GDM1 (cell line): ENCODE data around the gene DDX18.
"Not testable (repeated sequence)": the region's sequence is repeated elsewhere in the genome, so short reads cannot be mapped to it uniquely, and the experiment has no call there.

Experiments used
- DNase-seq: peaks from one replicate; lab custom pipeline; 2025; lab: John Stamatoyannopoulos, UW

DDX18 gene

DNA sequence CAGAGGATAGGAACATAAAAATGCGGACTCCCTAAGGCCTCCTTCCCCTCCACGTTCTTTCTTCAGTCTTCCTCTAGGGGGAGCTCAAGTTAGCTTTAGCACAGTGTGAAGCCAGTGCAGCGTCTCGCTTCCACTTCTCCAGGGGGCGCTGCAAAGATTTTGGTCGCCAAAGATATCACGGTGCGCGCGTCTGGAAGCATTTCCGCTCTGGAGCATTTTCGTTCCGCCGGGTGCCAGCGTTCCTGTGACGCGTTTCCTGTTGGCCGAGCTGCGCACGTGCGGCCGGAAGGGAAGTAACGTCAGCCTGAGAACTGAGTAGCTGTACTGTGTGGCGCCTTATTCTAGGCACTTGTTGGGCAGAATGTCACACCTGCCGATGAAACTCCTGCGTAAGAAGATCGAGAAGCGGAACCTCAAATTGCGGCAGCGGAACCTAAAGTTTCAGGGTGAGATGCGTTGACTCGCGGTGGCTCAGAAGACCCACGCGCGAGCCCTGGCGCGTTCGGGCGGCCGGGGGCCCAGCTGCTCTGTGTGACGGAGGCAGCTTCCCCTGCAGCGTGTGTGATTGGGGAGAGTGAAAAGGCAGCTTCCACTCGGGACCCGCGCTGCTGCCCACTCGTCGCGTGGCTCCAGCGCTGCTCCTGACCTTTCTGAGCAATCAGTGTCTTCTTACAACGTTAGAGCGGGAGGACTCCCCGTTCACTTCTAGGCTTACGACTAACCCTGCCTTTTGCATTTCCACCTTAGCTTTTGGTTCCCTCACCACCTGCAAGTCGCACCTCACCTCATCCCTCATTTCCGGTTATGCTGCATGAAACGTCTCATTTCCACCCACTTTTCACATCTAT lies at the start of gene DDX18:
TSS of gene DDX18 (plus strand) at position 275 of the 848 bp plus-strand sequence. CDS start at position 362, 87 bp downstream.
- DNase-seq, result peak; percentile 94

- no peak for DNase-seq
These were observed 43.8 kb upstream of the DDX18 start for GRCh38 chr2:117770730-117771129.

GRCh38 chr2:117771969-117772630 lies 42.4 kb upstream of the DDX18 start:
- no peak for DNase-seq

DNA sequence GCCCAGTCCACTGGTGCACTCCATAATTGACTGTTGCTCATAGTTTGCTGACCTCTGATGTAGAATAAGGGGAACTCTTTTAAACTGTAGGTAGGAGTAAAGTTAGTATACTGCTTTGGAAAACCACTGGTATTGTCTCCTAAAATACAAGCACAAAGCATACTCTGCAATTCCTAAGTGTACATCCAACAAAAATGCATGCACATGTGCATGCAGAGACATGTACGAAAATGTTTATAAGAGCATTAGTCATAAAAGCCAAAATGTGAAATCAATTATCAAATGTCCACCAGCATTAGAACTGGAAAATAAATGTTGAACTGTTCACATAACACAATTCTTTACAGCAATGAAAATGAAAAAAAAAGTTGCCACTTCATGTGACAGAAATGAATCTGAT lies 39.8 kb upstream of the DDX18 start:
- no peak for DNase-seq

GRCh38 chr2:117775703-117776219 lies 38.7 kb upstream of the DDX18 start:
- no peak for DNase-seq

DNA sequence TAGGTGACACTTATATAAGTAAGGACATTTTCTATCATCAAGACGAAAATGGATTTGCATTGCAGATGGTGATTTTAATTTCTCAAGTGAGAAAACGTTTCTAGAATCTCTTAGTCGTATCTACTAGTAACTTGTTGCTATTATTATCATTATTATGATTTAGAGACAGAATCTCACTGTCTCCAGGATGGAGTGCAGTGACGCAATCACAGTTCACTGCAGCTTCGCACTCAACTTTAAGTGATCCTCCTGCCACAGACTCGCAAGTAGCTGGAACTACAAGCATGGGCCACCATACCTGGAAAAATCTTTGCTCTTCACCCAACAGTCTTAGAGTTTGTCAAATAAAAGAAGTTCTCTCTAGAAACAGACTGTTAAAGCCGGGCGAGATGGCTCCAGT lies 37.6 kb upstream of the DDX18 start:
- DNase-seq, result no peak

GRCh38 chr2:117785740-117786139 lies 28.8 kb upstream of the DDX18 start:
- peak; percentile 7 for DNase-seq

- DNase-seq, result no peak
These were observed 28.0 kb upstream of the DDX18 start for GRCh38 chr2:117786520-117786919.

- no peak for DNase-seq
These were observed 25.0 kb upstream of the DDX18 start for GRCh38 chr2:117789505-117789904.

GRCh38 chr2:117794668-117795067 lies 19.8 kb upstream of the DDX18 start:
- no peak for DNase-seq

- no peak for DNase-seq
These were observed 12.7 kb upstream of the DDX18 start for GRCh38 chr2:117801826-117802225.

DNA sequence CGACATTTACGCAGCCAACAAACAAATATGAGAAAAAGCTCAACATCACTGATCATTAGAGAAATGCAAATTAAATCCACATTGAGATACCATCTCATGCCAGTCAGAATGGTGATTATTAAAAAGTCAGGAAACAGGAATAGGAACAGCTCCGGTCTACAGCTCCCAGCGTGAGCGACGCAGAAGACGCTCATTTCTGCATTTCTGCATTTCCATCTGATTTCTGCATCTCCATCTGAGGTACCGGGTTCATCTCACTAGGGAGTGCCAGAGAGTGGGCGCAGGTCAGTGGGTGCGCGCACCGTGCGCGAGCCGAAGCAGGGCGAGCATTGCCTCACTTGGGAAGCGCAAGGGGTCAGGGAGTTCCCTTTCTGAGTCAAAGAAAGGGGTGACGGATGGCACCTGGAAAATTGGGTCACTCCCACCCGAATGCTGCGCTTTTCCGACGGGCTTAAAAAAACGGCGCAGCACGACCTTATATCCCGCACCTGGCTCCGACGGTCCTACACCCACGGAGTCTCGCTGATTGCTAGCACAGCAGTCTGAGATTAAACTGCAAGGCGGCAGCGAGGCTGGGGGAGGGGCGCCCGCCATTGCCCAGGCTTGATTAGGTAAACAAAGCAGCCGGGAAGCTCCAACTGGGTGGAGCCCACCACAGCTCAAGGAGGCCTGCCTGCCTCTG lies 10.7 kb upstream of the DDX18 start:
- not testable (repeated sequence) for DNase-seq

- DNase-seq, result no peak
These were observed 2.0 kb upstream of the DDX18 start for GRCh38 chr2:117812443-117812842.

- DNase-seq, result no peak
These were observed 1.5 kb downstream of the DDX18 start for GRCh38 chr2:117815946-117816345.

GRCh38 chr2:117818921-117819320 lies 4.4 kb downstream of the DDX18 start:
- no peak for DNase-seq

- no peak for DNase-seq
These were observed 6.0 kb downstream of the DDX18 start for GRCh38 chr2:117820444-117820843.

DNA sequence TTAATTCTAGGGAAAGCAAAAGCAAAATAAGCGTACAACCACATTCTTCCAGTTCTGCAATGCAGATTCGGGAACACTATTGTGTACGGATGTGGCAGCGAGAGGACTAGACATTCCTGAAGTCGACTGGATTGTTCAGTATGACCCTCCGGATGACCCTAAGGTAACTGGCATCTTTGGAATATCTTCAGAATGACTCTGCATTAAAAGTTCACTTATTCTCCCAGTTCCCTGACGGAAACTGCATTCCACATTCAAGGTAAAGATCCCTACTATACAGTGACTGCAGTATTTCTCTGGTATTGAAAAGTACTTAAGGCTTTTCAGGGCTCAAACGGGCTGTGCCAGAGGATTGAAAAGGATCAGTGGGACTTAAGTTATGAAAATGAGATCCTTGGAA lies 10.9 kb downstream of the DDX18 start:
- DNase-seq, result no peak

DNA sequence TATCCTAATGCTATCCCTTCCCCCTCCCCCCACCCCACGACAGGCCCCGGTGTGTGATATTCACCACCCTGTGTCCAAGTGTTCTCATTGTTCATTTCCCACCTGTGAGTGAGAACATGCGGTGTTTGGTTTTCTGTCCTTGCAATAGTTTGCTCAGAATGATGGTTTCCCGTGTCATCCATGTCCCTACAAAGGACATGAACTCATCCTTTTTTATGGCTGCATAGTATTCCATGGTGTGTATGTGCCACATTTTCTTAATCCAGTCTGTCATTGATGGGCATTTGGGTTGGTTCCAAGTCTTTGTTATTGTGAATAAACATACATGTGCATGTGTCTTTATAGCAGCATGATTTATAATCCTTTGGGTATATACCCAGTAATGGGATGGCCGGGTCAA lies 13.0 kb downstream of the DDX18 start:
- DNase-seq, result not testable (repeated sequence)

- no peak for DNase-seq
These were observed 14.4 kb downstream of the DDX18 start for GRCh38 chr2:117828870-117829269.

DNA sequence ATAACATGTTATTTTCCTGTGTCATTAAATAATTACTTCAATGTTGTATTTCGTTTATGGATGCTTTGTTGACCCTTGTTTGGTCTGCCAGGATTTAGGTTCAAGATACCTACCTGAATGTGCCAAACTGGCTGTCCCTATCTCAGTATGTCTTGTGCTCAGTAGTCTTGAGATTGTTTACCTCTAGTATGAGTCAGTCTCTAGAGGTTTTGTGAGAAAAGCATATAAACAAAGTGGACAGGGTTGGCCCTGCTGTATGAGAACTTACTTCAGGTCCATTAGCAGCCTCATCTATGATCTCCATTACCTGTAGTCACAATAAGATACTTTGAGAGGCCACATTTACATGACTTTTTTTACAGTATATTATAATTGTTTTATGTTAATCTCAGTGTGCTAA lies 17.8 kb downstream of the DDX18 start:
- no peak for DNase-seq

DNA sequence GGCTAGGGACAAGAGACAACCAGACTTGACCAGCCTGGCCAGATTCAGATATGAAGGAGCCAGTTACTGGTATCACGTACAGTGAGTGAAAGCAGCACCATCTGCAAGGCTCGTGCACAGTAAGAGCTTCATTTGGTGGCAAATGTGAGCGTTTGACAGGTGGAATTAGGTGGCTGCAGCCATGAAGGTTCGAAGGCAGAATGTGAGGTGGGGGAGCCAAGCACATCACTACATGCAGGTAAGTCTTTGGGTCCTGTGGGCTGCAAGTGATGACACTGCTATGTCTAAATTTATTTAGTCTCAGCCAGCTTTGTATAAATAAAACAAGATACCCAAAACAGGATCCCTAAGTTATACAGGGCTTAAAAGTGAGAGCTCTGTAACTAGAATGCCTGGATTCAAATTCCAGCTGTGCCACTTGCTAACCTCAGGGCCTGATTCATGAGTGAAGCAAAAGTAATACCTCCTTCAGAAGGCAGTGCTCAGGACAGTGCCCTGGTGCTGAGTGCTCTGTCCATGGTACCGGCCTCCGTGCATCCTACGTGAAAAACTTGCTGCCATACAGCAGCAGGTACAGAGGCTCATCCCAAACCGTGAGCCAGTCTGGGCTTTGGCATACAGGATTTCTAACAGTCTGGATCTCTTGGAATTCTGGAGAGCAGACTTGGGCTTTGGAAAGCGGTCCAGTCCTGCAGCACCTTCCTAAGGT lies 18.6 kb downstream of the DDX18 start:
- DNase-seq, result no peak

GRCh38 chr2:117833911-117834310 lies 19.4 kb downstream of the DDX18 start:
- no peak for DNase-seq
